ENCODE results near the gene ORC2.

DNA sequence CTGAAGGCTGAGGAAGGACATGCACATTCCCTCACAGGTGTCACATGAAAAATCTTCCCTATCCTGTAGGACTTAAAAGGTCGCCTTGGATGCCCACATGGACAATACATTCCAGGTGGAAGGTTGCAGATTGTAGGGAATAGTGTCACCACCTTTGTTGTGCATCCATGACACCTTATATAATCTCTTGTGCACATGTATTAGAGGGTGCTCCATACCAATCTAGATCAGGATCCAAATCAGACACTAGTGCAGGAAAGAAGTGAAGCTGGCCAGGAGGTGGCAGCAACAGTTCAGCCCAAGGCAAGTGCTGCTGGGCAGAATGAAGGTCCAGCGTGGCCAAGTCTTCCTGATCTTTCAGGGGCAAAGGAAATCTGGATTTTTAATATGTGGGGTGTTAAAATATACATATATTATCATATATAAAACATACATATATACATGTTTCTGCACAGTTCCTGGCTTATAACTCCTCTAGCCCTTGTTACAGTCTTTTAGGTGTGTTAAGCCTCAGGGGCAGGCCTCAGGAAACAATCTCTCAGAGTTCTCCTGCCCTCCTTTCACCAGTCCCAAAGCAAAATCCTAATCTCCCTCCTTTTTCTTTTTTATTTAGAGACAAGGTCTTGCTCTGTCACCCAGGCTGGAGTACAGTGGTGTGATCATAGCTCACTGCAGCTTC lies 57.7 kb downstream of the ORC2 start:
- TF ChIP-seq, protein P1, sequence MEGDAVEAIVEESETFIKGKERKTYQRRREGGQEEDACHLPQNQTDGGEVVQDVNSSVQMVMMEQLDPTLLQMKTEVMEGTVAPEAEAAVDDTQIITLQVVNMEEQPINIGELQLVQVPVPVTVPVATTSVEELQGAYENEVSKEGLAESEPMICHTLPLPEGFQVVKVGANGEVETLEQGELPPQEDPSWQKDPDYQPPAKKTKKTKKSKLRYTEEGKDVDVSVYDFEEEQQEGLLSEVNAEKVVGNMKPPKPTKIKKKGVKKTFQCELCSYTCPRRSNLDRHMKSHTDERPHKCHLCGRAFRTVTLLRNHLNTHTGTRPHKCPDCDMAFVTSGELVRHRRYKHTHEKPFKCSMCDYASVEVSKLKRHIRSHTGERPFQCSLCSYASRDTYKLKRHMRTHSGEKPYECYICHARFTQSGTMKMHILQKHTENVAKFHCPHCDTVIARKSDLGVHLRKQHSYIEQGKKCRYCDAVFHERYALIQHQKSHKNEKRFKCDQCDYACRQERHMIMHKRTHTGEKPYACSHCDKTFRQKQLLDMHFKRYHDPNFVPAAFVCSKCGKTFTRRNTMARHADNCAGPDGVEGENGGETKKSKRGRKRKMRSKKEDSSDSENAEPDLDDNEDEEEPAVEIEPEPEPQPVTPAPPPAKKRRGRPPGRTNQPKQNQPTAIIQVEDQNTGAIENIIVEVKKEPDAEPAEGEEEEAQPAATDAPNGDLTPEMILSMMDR (IDR thresholded peaks at IDR 0.05), result peak in 4 of 6 experiments; percentile 44 to 70 (median 64)
- no peak for TF ChIP-seq POLR2A (IDR thresholded peaks at IDR 0.05)
